HEK293T (cell line): Measurements from ENCODE around the gene CFDP1.

Experiments
- CTCF ChIA-PET: fragments of 350-600 bp; formaldehyde crosslinking; extraction: SDS; loops from one replicate; lab custom pipeline; 2021; ENCODE audit warnings: antibody characterized with exemption, inconsistent platforms; lab: Yijun Ruan, JAX
- POLR2A ChIA-PET: fragments of 350-600 bp; formaldehyde crosslinking; extraction: SDS; loops from one replicate; lab custom pipeline; 2020; ENCODE audit warnings: antibody characterized with exemption, inconsistent platforms; lab: Yijun Ruan, JAX
- DNase-seq: peaks from one replicate; pipeline ENCODE4 v3.0.0; 2012; ENCODE audit warnings: mixed read lengths; ENCODE audit errors: extremely low spot score
- ARNT ChIP-seq: fragments of 450-650 bp; IDR thresholded peaks from 2 replicates; pipeline ENCODE4 v1.6.1; 2017; ENCODE audit warnings: mild to moderate bottlenecking
- BHLHE40 ChIP-seq: fragments of 450-650 bp; IDR thresholded peaks from 2 replicates; pipeline ENCODE4 v1.6.1; 2016; ENCODE audit warnings: mild to moderate bottlenecking, moderate library complexity, borderline replicate concordance
- CTBP1 ChIP-seq: fragments of 450-650 bp; IDR thresholded peaks from 2 replicates; pipeline ENCODE4 v1.6.1; 2016; ENCODE audit warnings: borderline replicate concordance
- ELF4 ChIP-seq: fragments of 450-650 bp; IDR thresholded peaks from 2 replicates; pipeline ENCODE4 v1.6.1; 2017; ENCODE audit warnings: antibody characterized with exemption
- FOXA1 ChIP-seq: fragments of 450-650 bp; IDR thresholded peaks from 2 replicates; pipeline ENCODE4 v1.6.1; 2016; ENCODE audit warnings: mild to moderate bottlenecking
- FOXK2 ChIP-seq: fragments of 450-650 bp; IDR thresholded peaks from 2 replicates; pipeline ENCODE4 v1.6.1; 2016; ENCODE audit warnings: mild to moderate bottlenecking
- FOXM1 ChIP-seq: fragments of 450-650 bp; IDR thresholded peaks from 2 replicates; pipeline ENCODE4 v1.6.1; 2017; ENCODE audit warnings: mild to moderate bottlenecking, borderline replicate concordance
- HDGF ChIP-seq: fragments of 450-650 bp; IDR thresholded peaks from 2 replicates; pipeline ENCODE4 v1.6.1; 2017; ENCODE audit warnings: antibody characterized with exemption, borderline replicate concordance
- L3MBTL2 ChIP-seq: fragments of 450-650 bp; conservative IDR thresholded peaks from 2 replicates; pipeline ENCODE4 v1.6.1; 2016; ENCODE audit warnings: mild to moderate bottlenecking
- LEF1 ChIP-seq: fragments of 450-650 bp; IDR thresholded peaks from 2 replicates; pipeline ENCODE4 v1.6.1; 2017; ENCODE audit warnings: mild to moderate bottlenecking, borderline replicate concordance
- NFRKB ChIP-seq: fragments of 450-650 bp; IDR thresholded peaks from 2 replicates; pipeline ENCODE4 v1.6.1; 2016; ENCODE audit warnings: mild to moderate bottlenecking, moderate library complexity
- SP1 ChIP-seq: fragments of 450-650 bp; IDR thresholded peaks from 2 replicates; pipeline ENCODE4 v1.6.1; 2017
- SUZ12 ChIP-seq: fragments of 450-650 bp; IDR thresholded peaks from 2 replicates; pipeline ENCODE4 v1.6.1; 2016; ENCODE audit warnings: mild to moderate bottlenecking
- TARDBP ChIP-seq: fragments of 450-650 bp; IDR thresholded peaks from 2 replicates; pipeline ENCODE4 v1.6.1; 2016
- ZNF384 ChIP-seq: fragments of 450-650 bp; IDR thresholded peaks from 2 replicates; pipeline ENCODE4 v1.6.1; 2016
- TF ChIP-seq, protein P1 (sequence below): fragments of 450-650 bp; IDR thresholded peaks from 2 replicates; pipeline ENCODE4 v1.6.1; 2016

CFDP1 gene

DNA sequence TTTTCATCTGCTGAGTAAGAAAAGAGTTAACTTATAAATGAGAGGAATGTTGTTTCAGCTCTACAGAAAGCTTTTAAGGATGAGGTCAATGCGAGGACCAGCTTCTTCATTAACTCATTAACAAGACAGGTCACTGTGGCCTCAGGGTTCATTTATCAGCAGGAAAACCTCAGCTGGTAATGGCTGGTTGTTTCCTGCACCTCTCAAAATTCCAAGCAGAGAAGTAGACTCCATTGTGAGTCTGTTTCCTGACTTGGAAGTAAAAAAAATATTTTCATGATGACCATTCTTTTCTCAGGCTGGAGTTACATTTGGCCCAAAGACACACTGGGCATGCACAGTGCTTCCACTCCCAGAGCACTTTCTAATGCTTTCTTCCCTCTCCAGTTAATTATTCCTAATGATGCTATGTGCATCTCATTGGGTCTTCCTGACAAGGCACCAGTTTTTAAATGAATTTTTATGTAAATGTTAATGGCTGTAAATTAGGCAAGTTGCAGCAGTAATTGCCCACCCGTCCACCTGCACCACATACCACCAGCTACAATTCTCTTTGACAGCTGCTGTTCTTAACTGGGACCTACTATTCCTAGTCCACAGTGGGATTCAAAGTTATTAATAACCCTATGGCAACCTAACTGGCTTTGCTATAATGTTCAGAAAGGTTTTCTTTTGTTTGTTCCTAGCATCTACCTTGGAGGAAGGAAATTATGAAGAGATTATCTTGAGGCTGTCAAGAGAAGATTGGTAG, 92.4 kb downstream of the CFDP1 start:
- ChIA-PET POLR2A (no interaction called here), CTCF (no interaction called here)
- no peak for DNase-seq
- TF ChIP-seq FOXM1 = no peak
- no peak for TF ChIP-seq FOXK2
- TF ChIP-seq ELF4 = no peak
- no peak for TF ChIP-seq FOXA1
- TF ChIP-seq, protein P1, sequence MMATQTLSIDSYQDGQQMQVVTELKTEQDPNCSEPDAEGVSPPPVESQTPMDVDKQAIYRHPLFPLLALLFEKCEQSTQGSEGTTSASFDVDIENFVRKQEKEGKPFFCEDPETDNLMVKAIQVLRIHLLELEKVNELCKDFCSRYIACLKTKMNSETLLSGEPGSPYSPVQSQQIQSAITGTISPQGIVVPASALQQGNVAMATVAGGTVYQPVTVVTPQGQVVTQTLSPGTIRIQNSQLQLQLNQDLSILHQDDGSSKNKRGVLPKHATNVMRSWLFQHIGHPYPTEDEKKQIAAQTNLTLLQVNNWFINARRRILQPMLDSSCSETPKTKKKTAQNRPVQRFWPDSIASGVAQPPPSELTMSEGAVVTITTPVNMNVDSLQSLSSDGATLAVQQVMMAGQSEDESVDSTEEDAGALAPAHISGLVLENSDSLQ = no peak
- no peak for TF ChIP-seq LEF1
- no peak for TF ChIP-seq TARDBP
- no peak for TF ChIP-seq SUZ12
- TF ChIP-seq SP1 = no peak
- TF ChIP-seq ZNF384 = no peak
- TF ChIP-seq L3MBTL2 = no peak

DNA sequence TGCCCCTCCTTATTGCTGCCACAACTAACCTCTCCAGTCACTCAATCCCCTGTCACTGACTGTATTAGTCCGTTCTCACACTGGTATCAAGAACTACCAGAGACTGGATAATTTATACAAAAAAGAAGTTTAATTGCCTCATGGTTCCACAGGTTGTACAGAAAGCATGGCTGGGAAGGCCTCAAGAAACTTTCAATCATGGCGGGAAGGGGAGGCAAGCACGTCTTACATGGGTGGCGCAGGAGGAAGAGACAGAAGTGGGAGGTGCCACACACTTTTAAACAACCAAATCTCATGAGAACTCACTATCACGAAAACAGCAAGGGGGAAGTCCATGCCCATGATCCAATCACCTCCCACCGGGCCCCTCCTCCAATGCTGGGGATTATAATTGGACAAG, 95.9 kb downstream of the CFDP1 start:
- ChIA-PET CTCF (no interaction called here), POLR2A (interaction anchor here (0.6 kb wide), 1 partner anchor 77 kb away, joined by 3 read pairs; no protein-coding TSS in a partner anchor)
- no peak for TF ChIP-seq SP1
- TF ChIP-seq CTBP1 = no peak
- TF ChIP-seq ELF4 = no peak
- TF ChIP-seq SUZ12 = no peak
- no peak for TF ChIP-seq FOXK2
- no peak for TF ChIP-seq FOXM1
- no peak for TF ChIP-seq BHLHE40
- TF ChIP-seq NFRKB = no peak
- no peak for TF ChIP-seq ARNT
- TF ChIP-seq ZNF384 = no peak
- TF ChIP-seq HDGF = no peak
- TF ChIP-seq, protein P1 = no peak
- no peak for TF ChIP-seq TARDBP
- no peak for TF ChIP-seq FOXA1
- TF ChIP-seq L3MBTL2 = no peak
- no peak for TF ChIP-seq LEF1
- DNase-seq = no peak

DNA sequence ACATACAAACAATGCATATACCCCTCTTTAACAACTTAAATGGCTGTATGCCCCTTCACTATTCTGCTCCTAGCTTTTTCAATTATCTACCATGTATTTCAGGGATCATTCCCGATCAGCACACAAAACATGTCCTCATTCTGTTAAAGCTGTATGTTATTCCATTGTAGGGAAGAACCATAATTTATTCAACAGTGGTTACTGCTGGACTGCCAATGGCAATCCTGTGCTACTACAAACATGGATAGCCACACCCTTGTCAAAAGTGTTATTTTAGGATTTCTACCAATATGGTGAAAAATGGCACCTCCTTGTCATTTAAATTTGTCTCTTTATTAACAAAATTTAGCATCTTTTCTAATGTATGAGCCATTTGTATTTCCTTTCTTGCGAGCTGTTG, 96.8 kb downstream of the CFDP1 start:
- CTCF ChIA-PET = no interaction called here
- POLR2A ChIA-PET = interaction anchor here (0.6 kb wide), 1 partner anchor 76 kb away, joined by 3 read pairs; no protein-coding TSS in a partner anchor
- no peak for DNase-seq
- TF ChIP-seq SP1 (no peak), ARNT (no peak), TARDBP (no peak), NFRKB (no peak), BHLHE40 (no peak)

DNA sequence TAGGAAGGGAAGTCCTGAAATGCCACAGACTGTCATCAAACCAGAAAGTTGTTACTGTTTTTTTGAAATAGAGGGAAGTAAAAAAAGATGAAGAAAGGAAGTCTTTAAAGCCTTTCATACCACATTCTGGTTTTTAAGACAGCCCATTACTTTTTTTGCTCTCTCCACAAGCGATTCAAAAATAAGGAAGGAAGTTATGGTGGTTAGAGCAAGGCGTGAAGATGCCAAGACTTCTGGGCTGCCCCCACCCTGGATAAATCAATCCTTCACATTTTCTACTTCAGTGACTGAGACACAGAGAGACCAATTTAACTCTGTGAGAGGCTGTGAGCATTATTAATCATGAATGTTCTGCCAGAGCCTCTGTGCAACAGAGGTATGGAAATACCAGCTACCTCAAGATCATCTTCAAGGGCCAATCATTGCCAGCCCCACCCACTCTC, 99.6 kb downstream of the CFDP1 start:
- ChIA-PET CTCF (no interaction called here), POLR2A (no interaction called here)
- TF ChIP-seq L3MBTL2 = no peak
- no peak for TF ChIP-seq ZNF384
- TF ChIP-seq HDGF = no peak
- no peak for DNase-seq

DNA sequence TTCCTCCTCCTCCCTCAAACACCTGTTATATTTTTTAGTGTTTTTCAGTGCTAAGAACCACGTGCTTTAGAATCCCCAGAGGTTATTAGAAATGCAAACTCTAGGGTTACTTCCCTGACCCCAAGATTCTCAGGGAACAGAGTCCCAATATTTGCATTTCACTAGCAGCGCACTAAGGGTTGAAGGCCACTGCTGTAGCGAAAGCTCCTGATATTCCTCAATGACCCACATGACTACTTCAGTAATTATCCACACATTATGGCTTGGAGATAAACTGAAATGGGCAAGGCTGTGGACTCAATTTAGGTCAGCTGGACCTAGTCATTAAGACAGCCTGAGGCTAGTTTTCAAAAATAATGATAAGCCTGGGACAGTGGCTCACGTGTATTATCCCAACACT, 103.4 kb downstream of the CFDP1 start:
- DNase-seq = no peak
- POLR2A ChIA-PET = no interaction called here
- CTCF ChIA-PET = no interaction called here
- TF ChIP-seq ELF4 (no peak), BHLHE40 (no peak), L3MBTL2 (no peak), FOXA1 (no peak), CTBP1 (no peak), HDGF (no peak), TARDBP (no peak), LEF1 (no peak), NFRKB (no peak), ARNT (no peak), ZNF384 (no peak), SUZ12 (no peak), SP1 (no peak), FOXM1 (no peak)
- TF ChIP-seq, protein P1 = no peak

DNA sequence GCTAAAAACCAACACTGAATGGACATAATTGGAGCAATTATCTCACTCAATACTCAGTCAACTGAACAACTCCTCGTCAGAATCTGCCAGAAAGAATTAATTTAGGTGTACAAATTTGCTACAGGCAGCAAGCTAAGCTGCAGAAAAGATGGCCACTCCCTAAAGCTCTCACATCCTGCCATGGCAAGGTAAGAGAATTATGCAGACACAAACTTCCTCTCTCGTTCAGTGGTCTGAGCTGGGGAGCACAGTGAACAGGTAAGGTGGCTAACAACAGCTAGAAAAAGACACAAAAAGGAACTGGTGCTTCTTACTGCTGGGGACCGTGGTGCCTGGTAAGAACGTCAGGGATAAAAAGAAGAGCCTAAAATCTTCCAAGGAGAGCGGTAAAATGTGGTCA, 107.0 kb downstream of the CFDP1 start:
- TF ChIP-seq ZNF384 = no peak
- DNase-seq = no peak
- CTCF ChIA-PET = no interaction called here
- POLR2A ChIA-PET = no interaction called here

DNA sequence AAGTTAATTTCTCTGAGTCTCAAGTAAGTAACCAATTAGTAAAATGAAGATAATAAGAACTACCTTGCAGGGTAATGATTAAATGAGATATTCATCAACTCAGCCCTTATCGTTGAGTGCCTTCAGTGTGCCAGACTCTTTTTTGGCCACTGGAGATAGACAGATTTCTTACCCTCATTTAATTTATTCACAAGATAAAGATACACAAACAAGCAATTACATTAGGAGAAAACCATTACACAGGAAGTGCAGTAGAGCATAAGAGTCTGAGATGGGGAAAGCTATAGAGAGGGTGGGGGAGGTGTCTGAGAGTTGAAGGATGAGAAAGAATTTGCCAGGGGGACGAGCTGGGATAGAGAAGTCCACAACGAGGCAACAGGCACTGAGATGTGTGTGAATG, 109.4 kb downstream of the CFDP1 start:
- ChIA-PET CTCF (interaction anchor here (0.6 to 0.9 kb wide), 2 partner anchors 11 to 12 kb away, joined by 3 to 7 read pairs; no protein-coding TSS in a partner anchor), POLR2A (no interaction called here)
- TF ChIP-seq BHLHE40 = no peak
- no peak for TF ChIP-seq FOXM1
- no peak for TF ChIP-seq SUZ12
- TF ChIP-seq, protein P1 = no peak
- no peak for TF ChIP-seq LEF1
- TF ChIP-seq ELF4 = no peak
- TF ChIP-seq L3MBTL2 = no peak
- TF ChIP-seq CTBP1 = no peak
- DNase-seq = no peak
